H1 (cell line): ENCODE data around the gene IGFBP6.

Source experiments
- ASH2L ChIP-seq: fragments of 200-600, 300-600 bp; sonication (generic); IDR thresholded peaks from one replicate; pipeline ENCODE4 v1.7.1; 2017; ENCODE audit warnings: low read length
- EP300 ChIP-seq, 2 experiments: IDR thresholded peaks; 1 replicate in 1 of 2; 2 replicates in 1 of 2; pipeline ENCODE4 v1.6.1; 2011 to 2012; ENCODE audit warnings: low read depth in 2 of 2, low read length in 2 of 2, mild to moderate bottlenecking in 2 of 2, borderline replicate concordance in 1 of 2, inconsistent platforms in 1 of 2, moderate library complexity in 1 of 2
- EZH2 ChIP-seq: fragments of 200-600 bp; sonication (generic); IDR thresholded peaks from 2 replicates; pipeline ENCODE4 v1.7.1; 2012; ENCODE audit warnings: low read depth, mild to moderate bottlenecking, moderate library complexity, low read length, inconsistent platforms; ENCODE audit not compliant: severe bottlenecking
- FOSL1 ChIP-seq: IDR thresholded peaks from 2 replicates; pipeline ENCODE4 v1.6.1; 2011; ENCODE audit warnings: mild to moderate bottlenecking, low read depth, low read length, moderate library complexity; ENCODE audit not compliant: insufficient read depth
- POLR2A ChIP-seq, 2 experiments: IDR thresholded peaks; 1 replicate in 1 of 2; 2 replicates in 1 of 2; pipeline ENCODE4 v1.6.1; 2011; ENCODE audit warnings: low read depth in 2 of 2, low read length in 2 of 2, mild to moderate bottlenecking in 2 of 2; ENCODE audit errors: control extremely low read depth in 1 of 2
- POLR2AphosphoS5 ChIP-seq: IDR thresholded peaks from 2 replicates; pipeline ENCODE4 v1.6.1; 2011; ENCODE audit warnings: low read depth, low read length
- SIN3A ChIP-seq, 2 experiments: IDR thresholded peaks in 1 of 2; conservative IDR thresholded peaks in 1 of 2; 2 replicates each; pipeline ENCODE4 v1.6.1; 2011 to 2012; ENCODE audit warnings: low read length in 2 of 2, improper control_type of control experiment in 1 of 2, low read depth in 1 of 2, mild to moderate bottlenecking in 1 of 2
- SP2 ChIP-seq: IDR thresholded peaks from 2 replicates; pipeline ENCODE4 v1.6.1; 2012; ENCODE audit warnings: mild to moderate bottlenecking, low read length, inconsistent platforms
- TAF1 ChIP-seq: IDR thresholded peaks from 2 replicates; pipeline ENCODE4 v1.6.1; 2011; ENCODE audit warnings: mild to moderate bottlenecking, low read depth, low read length
- TEAD4 ChIP-seq: IDR thresholded peaks from 2 replicates; pipeline ENCODE4 v1.6.1; 2012; ENCODE audit warnings: low read depth, low read length, inconsistent platforms, mixed read lengths
- ZNF274 ChIP-seq: IDR thresholded peaks from 2 replicates; pipeline ENCODE4 v1.7.0; 2012; ENCODE audit warnings: low read length, borderline replicate concordance; ENCODE audit errors: extremely low read depth
- TF ChIP-seq, protein P1 (sequence below), 3 experiments: IDR thresholded peaks; 1 replicate in 2 of 3; 2 replicates in 1 of 3; pipeline versions ENCODE4 v1.5.1 to v1.6.1; 2011; ENCODE audit warnings: low read length in 3 of 3, mild to moderate bottlenecking in 3 of 3, inconsistent platforms in 2 of 3, low read depth in 1 of 3, moderate library complexity in 1 of 3; ENCODE audit not compliant: insufficient read depth in 1 of 3; ENCODE audit errors: control extremely low read depth in 1 of 3
- TF ChIP-seq, protein P2 (sequence below): IDR thresholded peaks from 2 replicates; pipeline ENCODE4 v1.6.1; 2011; ENCODE audit warnings: low read length, improper control_type of control experiment
- TF ChIP-seq, protein P3 (sequence below): IDR thresholded peaks from 2 replicates; pipeline ENCODE4 v1.6.1; 2012; ENCODE audit warnings: inconsistent platforms

DNA sequence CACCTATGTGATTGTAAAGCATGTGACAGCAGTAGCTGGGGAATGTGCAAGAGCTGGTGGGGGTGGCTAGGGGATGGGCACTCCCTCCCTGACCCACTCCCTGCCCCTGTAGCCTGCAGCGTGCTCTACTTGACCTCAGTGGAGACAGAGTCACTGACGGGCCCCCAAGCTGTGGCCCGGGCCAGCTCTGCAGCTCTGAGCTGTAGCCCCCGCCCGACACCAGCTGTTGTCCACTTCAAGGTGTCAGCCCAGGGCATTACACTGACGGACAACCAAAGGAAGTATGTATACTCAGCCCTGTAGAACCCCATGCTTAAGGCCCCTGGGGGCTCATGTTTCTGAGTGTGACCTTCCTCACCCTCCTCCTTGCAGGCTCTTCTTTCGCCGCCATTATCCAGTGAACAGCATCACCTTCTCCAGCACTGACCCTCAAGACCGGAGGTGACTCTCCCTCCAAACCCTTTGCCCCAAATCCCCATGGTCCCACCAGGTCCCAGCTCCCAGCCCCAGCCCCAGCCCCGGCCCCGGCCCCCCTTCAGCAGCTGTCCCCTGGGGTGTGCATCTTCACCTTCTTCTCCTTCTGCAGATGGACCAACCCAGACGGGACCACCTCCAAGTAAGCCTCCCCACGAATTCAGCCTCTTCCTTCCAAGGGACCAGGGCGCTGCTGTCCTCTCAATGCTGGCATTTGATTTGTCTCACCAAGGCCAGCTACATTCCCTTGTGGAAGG, 34.3 kb upstream of the IGFBP6 start:
- TF ChIP-seq ASH2L (no peak), SIN3A (conservative IDR thresholded peaks at IDR 0.05 in 1 of 2, IDR thresholded peaks at IDR 0.05 in 1 of 2; ENCODE audit: low read depth in 1 of 2, low read length in 2 of 2) (no peak), EZH2 (no peak), SP2 (no peak), EP300 (IDR thresholded peaks at IDR 0.05; ENCODE audit: borderline replicate concordance in 1 of 2, low read depth in 2 of 2, low read length in 2 of 2) (no peak), TEAD4 (no peak), TAF1 (no peak), ZNF274 (no peak), POLR2A (IDR thresholded peaks at IDR 0.05; ENCODE audit: control extremely low read depth in 1 of 2, low read depth in 2 of 2, low read length in 2 of 2) (no peak), FOSL1 (no peak), POLR2AphosphoS5 (no peak)
- TF ChIP-seq, protein P1, sequence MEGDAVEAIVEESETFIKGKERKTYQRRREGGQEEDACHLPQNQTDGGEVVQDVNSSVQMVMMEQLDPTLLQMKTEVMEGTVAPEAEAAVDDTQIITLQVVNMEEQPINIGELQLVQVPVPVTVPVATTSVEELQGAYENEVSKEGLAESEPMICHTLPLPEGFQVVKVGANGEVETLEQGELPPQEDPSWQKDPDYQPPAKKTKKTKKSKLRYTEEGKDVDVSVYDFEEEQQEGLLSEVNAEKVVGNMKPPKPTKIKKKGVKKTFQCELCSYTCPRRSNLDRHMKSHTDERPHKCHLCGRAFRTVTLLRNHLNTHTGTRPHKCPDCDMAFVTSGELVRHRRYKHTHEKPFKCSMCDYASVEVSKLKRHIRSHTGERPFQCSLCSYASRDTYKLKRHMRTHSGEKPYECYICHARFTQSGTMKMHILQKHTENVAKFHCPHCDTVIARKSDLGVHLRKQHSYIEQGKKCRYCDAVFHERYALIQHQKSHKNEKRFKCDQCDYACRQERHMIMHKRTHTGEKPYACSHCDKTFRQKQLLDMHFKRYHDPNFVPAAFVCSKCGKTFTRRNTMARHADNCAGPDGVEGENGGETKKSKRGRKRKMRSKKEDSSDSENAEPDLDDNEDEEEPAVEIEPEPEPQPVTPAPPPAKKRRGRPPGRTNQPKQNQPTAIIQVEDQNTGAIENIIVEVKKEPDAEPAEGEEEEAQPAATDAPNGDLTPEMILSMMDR (IDR thresholded peaks at IDR 0.05; ENCODE audit: control extremely low read depth in 1 of 3, insufficient read depth in 1 of 3, low read depth in 1 of 3, low read length in 3 of 3), result no peak
- TF ChIP-seq, protein P2, sequence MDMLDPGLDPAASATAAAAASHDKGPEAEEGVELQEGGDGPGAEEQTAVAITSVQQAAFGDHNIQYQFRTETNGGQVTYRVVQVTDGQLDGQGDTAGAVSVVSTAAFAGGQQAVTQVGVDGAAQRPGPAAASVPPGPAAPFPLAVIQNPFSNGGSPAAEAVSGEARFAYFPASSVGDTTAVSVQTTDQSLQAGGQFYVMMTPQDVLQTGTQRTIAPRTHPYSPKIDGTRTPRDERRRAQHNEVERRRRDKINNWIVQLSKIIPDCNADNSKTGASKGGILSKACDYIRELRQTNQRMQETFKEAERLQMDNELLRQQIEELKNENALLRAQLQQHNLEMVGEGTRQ, result no peak
- TF ChIP-seq, protein P3, sequence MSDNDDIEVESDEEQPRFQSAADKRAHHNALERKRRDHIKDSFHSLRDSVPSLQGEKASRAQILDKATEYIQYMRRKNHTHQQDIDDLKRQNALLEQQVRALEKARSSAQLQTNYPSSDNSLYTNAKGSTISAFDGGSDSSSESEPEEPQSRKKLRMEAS, result no peak
